ENCODE results near the gene FAM114A1.

Gene FAM114A1

DNA sequence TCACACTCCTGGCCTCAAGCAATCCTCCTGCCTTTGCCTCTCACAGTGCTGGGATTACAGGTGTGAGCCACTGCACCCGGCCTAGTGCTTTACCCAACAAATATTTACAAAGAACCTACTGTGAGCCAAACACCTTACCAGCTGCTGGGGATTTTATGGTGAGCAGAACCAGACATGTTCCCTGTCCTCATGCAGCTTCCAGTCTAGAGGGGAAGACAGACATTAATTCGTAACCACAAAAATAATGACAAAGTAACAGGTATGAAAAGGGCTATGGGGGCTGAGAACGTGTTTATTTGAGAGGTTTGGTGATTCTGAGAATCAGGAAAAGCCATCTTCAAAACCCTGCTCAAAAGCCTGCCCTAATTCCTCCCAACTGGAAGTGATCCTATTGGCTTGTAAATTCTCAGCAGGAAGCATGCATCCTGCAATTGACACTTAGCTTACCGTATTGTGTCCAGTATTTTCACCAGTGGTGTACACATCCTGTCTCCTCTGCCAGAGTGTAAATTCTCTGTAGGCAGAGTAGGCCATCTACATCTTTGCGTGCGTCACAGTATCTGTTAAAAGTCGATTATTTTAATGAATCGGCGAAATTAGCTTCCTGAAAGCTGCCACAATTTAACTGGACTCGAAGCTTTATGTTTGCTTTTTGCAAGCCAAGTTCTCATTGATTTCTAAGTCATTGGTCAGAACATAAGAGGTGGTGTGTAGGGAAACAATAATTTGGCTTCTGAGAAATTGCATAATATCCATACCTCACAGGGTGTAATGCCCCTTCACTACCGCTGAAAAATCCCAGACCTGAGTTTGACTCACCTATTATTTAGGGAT is 97.6 kb downstream of the FAM114A1 start:
- H3K36me3 Mint-ChIP-seq: peaks cover 23 to 47% of the 10 kb centered on the region in 2 donors
- H3K27me3 Mint-ChIP-seq: no peaks in the 10 kb centered on the region
- no peak overlapping the region for H3K4me3 Mint-ChIP-seq
- no peak for DNase-seq
- peaks cover 0 to 3% of the 10 kb centered on the region in 2 donors for H3K9me3 Mint-ChIP-seq
- H3K27ac Mint-ChIP-seq: no peak overlapping the region
- H3K4me1 Mint-ChIP-seq: peaks cover 4 to 6% of the 10 kb centered on the region in 2 donors
- no peak for ATAC-seq (replicated peaks)

DNA sequence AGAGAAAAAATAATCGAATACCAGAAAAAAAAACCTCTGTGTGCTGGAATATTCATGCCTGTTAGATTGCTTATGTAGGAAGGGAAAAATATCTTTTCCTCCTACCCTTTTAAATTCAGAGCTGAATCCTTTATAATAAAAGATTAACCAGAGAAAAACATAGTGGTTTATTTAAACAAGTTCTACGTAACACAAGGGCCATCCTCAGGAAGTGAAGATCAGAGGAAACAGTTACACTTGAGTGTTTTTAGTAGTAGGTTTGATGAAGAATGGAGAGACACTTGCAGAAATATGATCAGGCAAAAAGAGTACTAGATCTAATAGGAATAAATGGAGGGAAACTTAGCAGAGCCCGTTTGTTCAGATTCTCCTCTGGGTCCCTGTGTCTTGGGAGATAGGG is 98.3 kb downstream of the FAM114A1 start:
- Mint-ChIP-seq H3K9me3 (peaks cover 0 to 3% of the 10 kb centered on the region in 2 donors), H3K4me3 (no peak overlapping the region), H3K27ac (no peak overlapping the region), H3K27me3 (no peaks in the 10 kb centered on the region), H3K36me3 (peaks cover 26 to 52% of the 10 kb centered on the region in 2 donors), H3K4me1 (peaks cover 4 to 6% of the 10 kb centered on the region in 2 donors)
- DNase-seq: no peak
- no peak for ATAC-seq (replicated peaks)

DNA sequence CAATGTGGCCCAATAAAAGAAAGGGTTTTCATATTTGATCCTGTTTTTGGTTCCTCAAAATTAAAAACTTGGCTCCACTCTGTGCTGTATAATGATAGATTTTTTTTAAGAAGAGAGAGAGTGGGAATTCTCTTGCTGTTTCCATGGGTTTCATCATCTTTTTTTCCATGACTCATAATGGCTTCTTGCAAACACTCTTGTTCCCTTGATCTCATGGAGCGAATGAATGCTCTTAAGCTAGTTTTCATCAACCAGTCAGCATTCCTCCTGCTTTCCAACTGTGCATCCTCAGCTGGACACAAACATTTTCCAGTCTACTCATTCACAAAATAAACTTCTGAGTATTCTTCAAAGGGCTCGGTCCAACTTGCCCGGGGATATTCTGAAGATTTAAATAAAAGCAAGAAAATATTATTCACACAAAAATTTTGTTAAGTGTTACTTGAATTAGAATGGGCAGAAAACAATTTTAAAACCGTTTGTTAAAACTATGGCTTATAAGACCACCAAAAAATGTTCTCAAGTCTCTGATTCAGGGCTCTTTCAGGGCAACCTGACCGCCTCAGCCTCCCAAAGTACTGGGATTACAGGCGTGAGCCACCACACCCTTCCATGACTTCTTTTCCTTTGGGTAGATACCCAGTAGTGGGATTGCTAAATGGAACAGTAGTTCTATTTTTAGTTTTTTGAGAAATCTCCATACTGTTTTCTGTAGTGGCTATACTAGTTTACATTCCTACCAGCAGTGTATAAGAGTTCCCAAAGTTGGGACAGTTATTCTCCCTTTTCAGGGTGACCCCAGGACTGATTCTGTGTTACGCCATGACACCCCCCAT is 99.9 kb downstream of the FAM114A1 start:
- peaks cover 6% of the 10 kb centered on the region in 2 donors for H3K4me1 Mint-ChIP-seq
- no peaks in the 10 kb centered on the region for H3K9me3 Mint-ChIP-seq
- no peaks in the 10 kb centered on the region for H3K27me3 Mint-ChIP-seq
- ATAC-seq (replicated peaks) (no peak), DNase-seq (no peak)
- H3K4me3 Mint-ChIP-seq: no peak overlapping the region
- no peak overlapping the region for H3K27ac Mint-ChIP-seq
- peaks cover 26 to 52% of the 10 kb centered on the region in 2 donors for H3K36me3 Mint-ChIP-seq

DNA sequence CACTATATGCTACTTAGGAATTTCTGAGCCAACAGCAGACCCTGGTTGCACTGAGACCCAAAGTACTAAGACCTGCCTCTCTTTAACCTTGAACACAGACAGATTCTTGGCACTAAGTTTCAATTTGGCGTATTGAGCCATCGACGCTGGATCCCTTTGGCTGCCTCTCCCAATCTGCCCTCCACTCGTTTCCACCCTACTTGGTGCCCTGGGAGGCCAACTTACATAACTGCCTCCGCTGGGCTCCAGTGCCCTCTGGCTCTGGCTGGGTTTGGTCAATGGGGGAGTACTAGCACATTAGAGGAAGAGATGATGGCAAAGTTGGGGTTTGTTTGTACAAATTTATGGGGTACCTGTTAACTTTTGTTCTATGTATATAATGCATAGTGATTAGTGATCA is 101.1 kb downstream of the FAM114A1 start:
- H3K4me3 Mint-ChIP-seq: no peak overlapping the region
- no peaks in the 10 kb centered on the region for H3K27me3 Mint-ChIP-seq
- no peak for DNase-seq
- ATAC-seq (replicated peaks): no peak
- peaks cover 6% of the 10 kb centered on the region in 2 donors for H3K4me1 Mint-ChIP-seq
- peaks cover 26 to 52% of the 10 kb centered on the region in 2 donors for H3K36me3 Mint-ChIP-seq
- no peaks in the 10 kb centered on the region for H3K9me3 Mint-ChIP-seq
- H3K27ac Mint-ChIP-seq: no peak overlapping the region

DNA sequence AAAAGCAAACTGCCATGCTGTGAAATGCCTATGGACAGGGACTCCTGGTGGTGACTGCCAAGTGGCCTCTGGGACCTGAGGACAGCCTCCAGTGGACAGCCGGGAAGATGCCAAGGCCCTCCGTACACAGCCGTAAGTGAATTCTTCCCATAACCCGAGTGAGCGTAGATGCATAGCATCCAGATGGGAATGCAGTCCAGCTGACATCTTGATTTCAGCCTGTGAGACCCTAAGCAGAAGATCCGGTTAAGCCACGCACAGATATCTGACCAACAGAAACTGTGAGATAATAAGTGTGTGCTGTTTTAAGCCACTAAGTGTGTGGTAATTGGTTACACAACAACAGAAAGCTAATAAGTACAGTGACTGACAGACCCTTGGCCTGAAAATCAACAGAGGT is 108.7 kb downstream of the FAM114A1 start:
- Mint-ChIP-seq H3K36me3 (peaks cover 6 to 11% of the 10 kb centered on the region in 2 donors), H3K4me1 (peaks cover 2 to 4% of the 10 kb centered on the region in 2 donors), H3K4me3 (no peak overlapping the region), H3K27me3 (no peaks in the 10 kb centered on the region), H3K9me3 (no peaks in the 10 kb centered on the region), H3K27ac (no peak overlapping the region)
- no peak for ATAC-seq (replicated peaks)
- no peak for DNase-seq

DNA sequence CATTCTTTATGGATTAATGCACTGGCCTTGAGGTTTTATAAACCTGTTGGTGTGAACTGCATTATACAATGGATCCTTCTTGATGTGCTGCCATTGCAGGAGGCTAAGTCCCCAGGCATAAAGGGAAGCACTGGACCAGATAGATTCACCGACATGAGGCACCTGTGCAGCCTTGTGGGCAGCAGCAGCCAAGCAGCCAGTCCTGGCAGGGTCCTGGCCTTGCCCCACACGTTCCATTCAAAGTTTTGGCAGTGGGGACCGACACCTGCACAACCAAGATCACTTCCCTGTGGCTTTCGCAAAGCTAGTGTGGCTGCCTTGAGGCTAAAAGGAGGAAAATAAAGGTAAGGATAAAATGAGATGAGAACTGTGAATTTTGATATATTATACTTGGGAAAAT is 111.5 kb downstream of the FAM114A1 start:
- no peak overlapping the region for H3K27ac Mint-ChIP-seq
- ATAC-seq (replicated peaks) (no peak), DNase-seq (no peak)
- H3K36me3 Mint-ChIP-seq: peaks cover 18 to 32% of the 10 kb centered on the region in 2 donors
- no peaks in the 10 kb centered on the region for H3K27me3 Mint-ChIP-seq
- H3K4me3 Mint-ChIP-seq: no peak overlapping the region
- H3K9me3 Mint-ChIP-seq: no peaks in the 10 kb centered on the region
- peaks cover 9 to 11% of the 10 kb centered on the region in 2 donors for H3K4me1 Mint-ChIP-seq

DNA sequence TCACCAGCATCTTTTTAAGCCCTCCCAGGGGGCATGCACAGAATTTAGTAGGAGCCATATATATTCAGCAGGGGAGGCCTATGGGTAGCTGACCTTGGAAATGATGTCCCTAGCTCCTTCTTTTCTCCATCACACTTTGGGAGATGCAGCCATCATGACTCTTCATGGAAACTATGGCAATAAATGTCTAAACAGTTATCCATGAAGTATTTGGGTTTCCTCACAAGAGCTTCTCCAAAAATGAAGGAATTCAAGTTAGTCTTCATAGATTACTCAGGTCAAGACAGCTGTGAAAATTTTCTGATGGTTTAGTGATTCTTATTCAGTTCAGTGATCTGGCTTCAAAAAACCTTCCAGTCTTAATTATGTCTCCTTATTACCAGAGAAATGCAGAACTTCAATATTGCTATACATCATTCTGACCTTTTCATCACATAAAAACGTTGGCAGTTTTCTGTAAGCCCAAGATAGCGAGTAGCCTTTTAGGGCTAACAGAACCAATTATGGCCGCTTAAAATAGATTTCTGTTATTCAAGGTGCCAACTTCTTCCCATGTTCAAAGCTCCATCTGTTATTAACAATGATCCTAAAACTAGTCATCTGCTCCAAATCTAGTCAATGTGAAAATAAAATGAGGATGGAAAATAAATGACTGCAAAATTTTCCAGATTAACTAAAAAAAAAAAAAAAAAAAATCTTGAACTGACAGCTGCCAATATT is 112.1 kb downstream of the FAM114A1 start:
- peaks cover 12 to 16% of the 10 kb centered on the region in 2 donors for H3K4me1 Mint-ChIP-seq

DNA sequence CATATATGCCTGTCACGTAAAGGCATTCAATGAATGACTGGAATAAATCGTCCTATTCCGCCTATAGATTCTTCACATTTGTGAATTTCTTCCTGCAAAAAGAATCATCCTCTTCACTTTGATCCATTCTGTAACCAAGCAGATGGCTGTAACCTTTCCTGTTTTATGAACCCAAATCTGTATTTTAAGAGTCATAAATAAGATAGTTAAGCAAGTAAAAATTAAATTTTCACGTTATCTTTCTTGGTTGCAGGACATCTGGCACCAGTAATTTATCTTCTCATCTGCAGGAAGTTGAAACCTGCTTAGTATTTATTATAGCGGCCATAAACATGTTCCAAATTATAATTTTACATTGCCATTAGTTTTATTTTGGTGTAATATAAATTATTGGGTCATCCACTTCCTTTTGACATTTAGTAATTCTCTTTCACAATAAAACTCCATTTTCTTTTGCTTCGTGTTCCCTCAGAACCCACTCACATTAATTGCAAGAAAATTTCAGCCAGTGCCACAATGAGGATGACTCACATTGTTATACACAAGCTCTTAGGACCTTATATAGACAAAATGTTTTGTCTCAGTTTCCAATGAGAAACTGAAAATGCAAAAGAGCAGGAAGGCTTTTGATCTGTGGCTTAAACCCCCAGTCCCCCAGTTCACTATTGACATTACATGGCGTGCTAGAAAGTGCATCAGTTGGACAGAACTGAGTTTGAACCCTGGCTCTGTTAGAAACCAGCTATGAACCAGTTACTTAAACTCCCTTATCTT is 113.5 kb downstream of the FAM114A1 start:
- Mint-ChIP-seq H3K4me1 (peaks cover 19 to 25% of the 10 kb centered on the region in 2 donors), H3K27me3 (no peaks in the 10 kb centered on the region), H3K9me3 (no peaks in the 10 kb centered on the region), H3K27ac (no peak overlapping the region), H3K36me3 (peaks cover 18 to 38% of the 10 kb centered on the region in 2 donors), H3K4me3 (no peak overlapping the region)
- ATAC-seq (replicated peaks) (no peak), DNase-seq (no peak)

More for the DNA sequence above, 112.1 kb downstream of the FAM114A1 start:
- Mint-ChIP-seq H3K9me3 (no peaks in the 10 kb centered on the region), H3K27ac (no peak overlapping the region), H3K4me3 (no peak overlapping the region), H3K36me3 (peaks cover 18 to 36% of the 10 kb centered on the region in 2 donors), H3K27me3 (no peaks in the 10 kb centered on the region)
- DNase-seq: no peak
- ATAC-seq (replicated peaks): no peak

DNA sequence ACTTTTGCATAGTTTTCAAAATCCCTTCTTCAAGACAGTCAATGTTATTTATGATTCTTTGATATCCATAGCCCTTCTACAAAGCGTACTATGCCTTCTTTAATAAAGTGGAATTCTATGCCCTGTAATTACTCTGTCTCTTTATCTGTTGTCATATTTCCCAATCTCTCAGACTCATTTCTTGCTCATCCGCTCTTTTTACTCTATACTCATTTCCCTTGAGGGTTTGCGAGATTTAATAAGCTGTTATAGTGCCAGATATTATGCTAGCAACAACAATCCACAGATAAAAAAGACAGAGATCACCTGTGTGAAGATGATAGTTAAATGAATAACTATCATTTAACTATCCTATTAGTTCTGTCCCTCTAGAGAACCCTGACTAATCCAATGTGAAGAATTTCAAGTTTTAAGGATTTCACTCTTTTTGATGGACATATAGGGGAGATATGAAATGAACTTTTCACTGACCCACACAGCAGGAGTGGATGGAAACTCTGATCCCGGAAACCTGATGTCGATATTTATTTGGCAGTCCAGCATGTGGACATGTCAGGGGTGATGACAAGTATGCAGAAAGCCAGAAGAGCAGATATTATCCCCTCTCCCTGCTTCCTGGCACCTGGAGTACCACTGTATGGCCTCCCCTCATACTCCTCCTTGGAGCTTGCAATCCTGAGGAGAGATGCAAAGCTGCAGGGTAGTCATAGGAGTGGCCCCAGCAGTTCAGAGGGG is 114.9 kb downstream of the FAM114A1 start:
- H3K9me3 Mint-ChIP-seq: no peaks in the 10 kb centered on the region
- DNase-seq (no peak), ATAC-seq (replicated peaks) (no peak)
- no peaks in the 10 kb centered on the region for H3K27me3 Mint-ChIP-seq
- H3K4me1 Mint-ChIP-seq: peaks cover 24 to 37% of the 10 kb centered on the region in 2 donors
- H3K4me3 Mint-ChIP-seq: no peak overlapping the region
- H3K27ac Mint-ChIP-seq: no peak overlapping the region
- H3K36me3 Mint-ChIP-seq: peaks cover 18 to 42% of the 10 kb centered on the region in 2 donors

DNA sequence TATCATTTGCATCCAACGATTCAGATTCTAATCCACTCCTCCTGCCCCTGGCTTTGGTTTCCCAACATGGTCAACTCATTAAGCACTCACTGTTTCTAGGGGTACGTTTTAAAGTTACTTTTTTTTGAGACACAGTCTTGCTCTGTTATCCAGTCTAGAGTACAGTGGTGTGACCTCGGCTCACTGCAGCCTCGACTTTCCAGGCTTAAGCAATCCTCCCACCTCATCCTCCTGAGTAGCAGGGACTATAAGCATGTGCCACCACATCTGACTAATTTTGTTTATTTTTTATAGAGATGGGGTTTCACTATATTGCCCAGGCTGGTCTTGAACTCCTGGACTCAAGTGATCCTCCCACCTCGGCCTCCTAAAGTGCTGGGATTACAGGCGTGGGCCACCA is 115.7 kb downstream of the FAM114A1 start:
- Mint-ChIP-seq H3K9me3 (peaks cover 0 to under 1% of the 10 kb centered on the region in 2 donors), H3K27me3 (no peaks in the 10 kb centered on the region), H3K36me3 (peaks cover 22 to 48% of the 10 kb centered on the region in 2 donors), H3K27ac (no peak overlapping the region), H3K4me1 (peaks cover 26 to 45% of the 10 kb centered on the region in 2 donors), H3K4me3 (no peak overlapping the region)
- no peak for DNase-seq
- no peak for ATAC-seq (replicated peaks)

DNA sequence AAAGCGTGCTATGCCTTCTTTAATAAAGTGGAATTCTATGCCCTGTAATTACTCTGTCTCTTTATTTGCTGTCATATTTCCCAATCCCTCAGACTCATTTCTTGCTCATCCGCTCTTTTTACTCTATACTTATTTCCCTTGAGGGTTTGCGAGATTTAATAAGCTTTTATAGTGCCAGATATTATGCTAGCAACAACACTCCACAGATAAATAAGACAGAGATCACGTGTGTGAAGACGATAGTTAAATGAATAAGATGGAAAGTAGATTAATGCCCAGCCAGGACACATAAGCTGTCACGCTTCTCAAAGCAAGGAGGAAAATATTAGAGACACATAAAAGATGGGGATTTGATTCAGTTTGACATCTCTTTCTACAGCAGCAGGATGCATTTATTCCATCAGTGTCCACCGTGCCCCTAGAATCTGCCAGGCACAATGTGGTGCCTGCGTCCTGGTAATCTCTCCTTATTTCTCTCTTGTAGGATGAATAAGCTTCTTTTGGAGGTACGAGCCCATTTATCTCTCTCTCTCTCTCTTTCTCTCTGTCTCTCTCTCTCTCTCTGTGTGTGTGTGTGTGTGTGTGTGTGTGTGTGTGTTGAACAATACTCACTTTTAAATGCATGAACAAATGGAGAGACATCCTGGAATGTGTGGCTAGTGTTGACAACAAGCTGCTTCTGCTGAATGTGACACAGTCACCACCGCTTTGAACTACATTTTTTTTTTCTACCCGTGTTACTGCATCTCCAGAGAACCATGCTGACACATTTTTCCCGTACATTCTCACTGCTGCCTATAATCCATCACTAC is 116.4 kb downstream of the FAM114A1 start:
- peaks cover 26 to 52% of the 10 kb centered on the region in 2 donors for H3K36me3 Mint-ChIP-seq
- no peak overlapping the region for H3K4me3 Mint-ChIP-seq
- H3K27ac Mint-ChIP-seq: peak overlapping the region; percentile 62
- no peak for DNase-seq
- peaks cover 30 to 49% of the 10 kb centered on the region in 2 donors for H3K4me1 Mint-ChIP-seq
- peaks cover 0 to 4% of the 10 kb centered on the region in 2 donors for H3K9me3 Mint-ChIP-seq
- no peaks in the 10 kb centered on the region for H3K27me3 Mint-ChIP-seq
- ATAC-seq (replicated peaks): no peak

DNA sequence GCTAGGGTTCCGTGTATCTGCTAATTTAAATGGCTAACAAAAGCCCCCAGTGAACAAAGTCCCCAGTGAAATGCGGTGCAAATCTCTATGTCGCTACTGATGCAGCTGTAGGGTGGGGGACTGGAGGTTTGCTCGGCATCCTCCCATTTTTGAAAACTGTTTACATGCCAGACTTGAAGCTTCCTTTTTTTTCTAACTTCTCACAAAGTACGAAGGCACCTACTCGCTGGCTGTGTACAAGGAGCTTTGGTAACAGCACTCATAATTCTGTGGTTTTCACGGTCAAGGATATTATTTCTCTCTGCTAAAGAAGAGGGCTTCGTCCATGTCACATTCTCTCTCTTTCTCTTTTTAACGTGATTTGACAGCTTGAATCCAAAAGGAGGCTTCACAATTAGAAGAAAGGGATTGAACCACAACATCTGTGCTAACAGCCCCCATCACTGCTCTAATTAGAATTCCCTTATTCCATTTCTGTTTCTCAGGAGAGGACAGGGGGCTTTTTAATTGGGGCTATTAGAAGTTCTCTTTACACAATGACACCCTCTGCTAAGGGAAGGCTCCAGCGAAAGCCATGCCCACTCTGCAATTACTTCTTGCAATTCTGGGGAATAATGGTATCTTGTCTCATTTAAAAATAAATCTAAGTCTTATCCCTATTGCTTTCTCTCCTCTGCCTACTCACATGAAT is 117.9 kb downstream of the FAM114A1 start:
- Mint-ChIP-seq H3K4me3 (peak overlapping the region; percentile 62 to 64), H3K9me3 (peaks cover 0 to 4% of the 10 kb centered on the region in 2 donors), H3K36me3 (peaks cover 23 to 54% of the 10 kb centered on the region in 2 donors), H3K27ac (peak overlapping the region; percentile 91), H3K4me1 (peaks cover 31 to 49% of the 10 kb centered on the region in 2 donors), H3K27me3 (no peaks in the 10 kb centered on the region)
- DNase-seq: no peak
- ATAC-seq (replicated peaks): peak; percentile 62 to 66
